Body of pancreas (tissue), 4 donors: ENCODE results near the gene PTTG1. TPM values are rescaled to one million over a fixed set of nuclear protein-coding genes. Genes with fewer than 3 reads are reported as not detected.

Source experiments
- ATAC-seq: fragments of 150-250 bp; one replicate; pipeline ENCODE4 v1.9.1; 2016
- DNase-seq, 4 donors: peaks; one replicate each; pipeline ENCODE4 v3.0.0-alpha.2; 2019
- H3K27ac ChIP-seq, 4 donors: fragments of 200-600 bp; sonication (generic); 1 replicate in 3 of 4; 2 replicates in 1 of 4; pipeline versions ENCODE4 v1.5.1 to v1.6.1; 2016 to 2019; ENCODE audit warnings: mild to moderate bottlenecking in 1 of 4, mixed read lengths in 1 of 4, moderate library complexity in 1 of 4
- H3K27me3 ChIP-seq, 2 donors: fragments of 200-600 bp; sonication (generic); one replicate each; pipeline ENCODE4 v1.6.0; 2016; ENCODE audit warnings: mild to moderate bottlenecking in 1 of 2
- H3K36me3 ChIP-seq, 2 donors: fragments of 200-600 bp; sonication (generic); replicated peaks in 1 of 2; 2 replicates each; pipeline ENCODE4 v1.5.1; 2016; ENCODE audit warnings: low read depth in 2 of 2; ENCODE audit not compliant: insufficient read depth in 1 of 2
- H3K4me1 ChIP-seq: fragments of 200-600 bp; sonication (generic); one replicate; pipeline ENCODE4 v1.6.0; 2016
- H3K4me3 ChIP-seq, 2 donors: fragments of 200-600 bp; sonication (generic); 1 replicate in 1 of 2; 2 replicates in 1 of 2; pipeline ENCODE4 v1.5.1; 2016 to 2019
- H3K9me3 ChIP-seq, 3 donors: fragments of 200-600 bp; sonication (generic); 1 replicate in 2 of 3; 2 replicates in 1 of 3; pipeline ENCODE4 v1.5.1; 2016
- CTCF ChIP-seq, 7 experiments: fragments of 450-650 bp in 4 of 7; fragments of 200-600 bp in 3 of 7; sonication (generic) in 3 of 7; IDR thresholded peaks; one replicate each; pipeline ENCODE4 v1.5.1; 2016 to 2019; ENCODE audit warnings: antibody characterized with exemption in 7 of 7
- POLR2A ChIP-seq, 3 donors: fragments of 450-650 bp; IDR thresholded peaks; one replicate each; pipeline ENCODE4 v1.6.1; 2016; ENCODE audit warnings: antibody characterized with exemption in 3 of 3, mild to moderate bottlenecking in 2 of 3
- WGBS, 2 donors: methylation state at CpG; one replicate each; pipeline ENCODE4 v1.1.5; 2017; 5-methylcytosine and 5-hydroxymethylcytosine counted together
- intact Hi-C: fragments of 100-400 bp; cut with DNase I; formaldehyde crosslinking; loops from one replicate; pipeline ENCODE4 v1.15.1; 2023
- total RNA-seq, 2 donors: library from RNA; depleted of rRNA; stranded (reverse); fragments of >200 nt; gene quantifications; one replicate each; pipeline ENCODE4 v1.1.0, GENCODE V29; 2016

PTTG1 gene
- total RNA-seq, 2 donors from 2014 or later, result 5.7 to 6.6 TPM

GRCh38 chr5:160450164-160450932, 28.7 kb downstream of the PTTG1 start:
- no peak for ATAC-seq
- 83 to 88% methylated on average over 9 of the region's 9 CpGs for WGBS, 2 donors

GRCh38 chr5:160451281-160451680, 29.6 kb downstream of the PTTG1 start:
- Histone ChIP-seq H3K36me3 (no peaks in the 10 kb centered on the region), H3K27me3 (no peaks in the 10 kb centered on the region), H3K4me1 (no peaks in the 10 kb centered on the region), H3K9me3 (no peaks in the 10 kb centered on the region), H3K4me3 (no peak overlapping the region), H3K27ac (no peak overlapping the region)
- ATAC-seq (no peak), DNase-seq (no peak)
- WGBS, 2 donors, result 88 to 98% methylated on average over 2 of the region's 2 CpGs
- intact Hi-C loops, result no loop called here
- TF ChIP-seq POLR2A (IDR thresholded peaks at IDR 0.05), result no peak
- TF ChIP-seq CTCF (IDR thresholded peaks at IDR 0.05), result no peak

More at GRCh38 chr5:160450164-160450932, 28.7 kb downstream of the PTTG1 start:
- no peaks in the 10 kb centered on the region for H3K9me3 ChIP-seq
- intact Hi-C loops, result no loop called here
- no peaks in the 10 kb centered on the region for H3K36me3 ChIP-seq
- no peaks in the 10 kb centered on the region for H3K27me3 ChIP-seq
- no peak for DNase-seq
- no peak overlapping the region for H3K27ac ChIP-seq
- H3K4me3 ChIP-seq, result no peak overlapping the region
- H3K4me1 ChIP-seq, result no peaks in the 10 kb centered on the region
- TF ChIP-seq CTCF (IDR thresholded peaks at IDR 0.05) (no peak), POLR2A (IDR thresholded peaks at IDR 0.05) (no peak)

GRCh38 chr5:160452036-160452435, 30.4 kb downstream of the PTTG1 start:
- TF ChIP-seq CTCF (IDR thresholded peaks at IDR 0.05), result no peak
- TF ChIP-seq POLR2A (IDR thresholded peaks at IDR 0.05), result no peak
- Histone ChIP-seq H3K27me3 (no peaks in the 10 kb centered on the region), H3K27ac (no peak overlapping the region), H3K4me1 (no peaks in the 10 kb centered on the region), H3K36me3 (no peaks in the 10 kb centered on the region), H3K9me3 (no peaks in the 10 kb centered on the region), H3K4me3 (no peak overlapping the region)
- no peak for ATAC-seq
- intact Hi-C loops, result no loop called here
- DNase-seq, result no peak

- TF ChIP-seq POLR2A (IDR thresholded peaks at IDR 0.05), result no peak
- TF ChIP-seq CTCF (IDR thresholded peaks at IDR 0.05), result no peak
- Histone ChIP-seq H3K36me3 (no peaks in the 10 kb centered on the region), H3K27ac (no peak overlapping the region), H3K4me1 (no peaks in the 10 kb centered on the region), H3K4me3 (no peak overlapping the region), H3K27me3 (no peaks in the 10 kb centered on the region), H3K9me3 (no peaks in the 10 kb centered on the region)
- intact Hi-C loops, result no loop called here
- no peak for DNase-seq
- 50 to 59% methylated on average over 6 of the region's 6 CpGs for WGBS, 2 donors
- ATAC-seq, result no peak
These were observed 31.1 kb downstream of the PTTG1 start for GRCh38 chr5:160452795-160453194.

- intact Hi-C loops, result no loop called here
- TF ChIP-seq POLR2A (IDR thresholded peaks at IDR 0.05), result no peak
- no peak for TF ChIP-seq CTCF (IDR thresholded peaks at IDR 0.05)
- no peaks in the 10 kb centered on the region for H3K27me3 ChIP-seq
- H3K9me3 ChIP-seq, result no peaks in the 10 kb centered on the region
- no peak for ATAC-seq
- 41 to 58% methylated on average over 1 of the region's 1 CpG for WGBS, 2 donors
- no peak overlapping the region for H3K27ac ChIP-seq
- H3K36me3 ChIP-seq, result no peaks in the 10 kb centered on the region
- H3K4me3 ChIP-seq, result no peak overlapping the region
- no peaks in the 10 kb centered on the region for H3K4me1 ChIP-seq
- DNase-seq, result no peak
These were observed 32.1 kb downstream of the PTTG1 start for GRCh38 chr5:160453751-160454150.
